NCI-H510A treated with DMSO at 0.1 percent for 48 hours (cell line): ENCODE results near the gene CCN2.
"Not testable (repeated sequence)": the region's sequence is repeated elsewhere in the genome, so short reads cannot be mapped to it uniquely, and the experiment has no call there.

Experiments
- DNase-seq: peaks from one replicate; lab custom pipeline; 2025; lab: John Stamatoyannopoulos, UW

CCN2 gene

GRCh38 chr6:131909408-131910218 is 41.6 kb downstream of the CCN2 start:
- DNase-seq = peak; percentile 17

DNA sequence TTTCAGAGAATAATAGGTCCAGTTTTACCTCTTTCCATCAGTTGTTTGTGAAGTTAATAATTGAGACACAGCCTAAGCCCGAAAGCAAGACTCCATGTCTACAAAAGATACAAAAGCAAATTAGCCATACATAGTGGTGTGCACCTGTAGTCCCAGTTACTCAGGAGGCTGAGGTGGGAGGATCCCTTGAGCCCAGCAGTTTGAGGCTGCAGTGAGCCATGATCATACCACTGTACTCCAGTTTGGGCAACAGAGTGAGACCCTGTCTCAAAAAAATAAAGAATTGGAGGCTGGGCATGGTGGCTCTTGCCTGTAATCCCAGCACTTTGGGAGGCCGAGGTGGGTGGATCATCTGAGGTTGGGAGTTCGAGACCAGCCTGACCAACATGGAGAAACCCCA is 42.4 kb downstream of the CCN2 start:
- not testable (repeated sequence) for DNase-seq

- DNase-seq = not testable (repeated sequence)
Measured at GRCh38 chr6:131903734-131904133, 47.4 kb downstream of the CCN2 start.

- not testable (repeated sequence) for DNase-seq
Measured at GRCh38 chr6:131901326-131901873, 49.8 kb downstream of the CCN2 start.

DNA sequence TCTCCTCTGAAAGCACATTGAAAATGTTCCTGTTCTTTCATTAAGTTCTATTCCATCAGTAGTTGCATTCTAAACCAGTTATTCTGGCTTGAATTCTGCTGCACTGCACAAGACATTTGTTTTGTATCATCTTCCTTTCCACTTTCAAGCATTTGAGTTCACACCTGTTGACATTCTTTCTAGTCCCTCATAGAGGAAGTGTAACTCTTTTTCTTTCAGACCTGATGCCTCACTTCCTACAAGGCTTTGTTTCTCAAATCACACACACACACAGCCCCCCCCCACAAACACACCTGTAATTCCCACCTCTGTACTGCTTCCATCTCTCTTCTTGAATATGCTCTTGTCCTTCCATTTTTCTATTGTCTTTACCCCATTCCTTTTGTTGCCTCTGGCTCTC is 50.9 kb downstream of the CCN2 start:
- DNase-seq = no peak

GRCh38 chr6:131898718-131899117 is 52.5 kb downstream of the CCN2 start:
- DNase-seq = no peak
